Fibroblast of mammary gland (primary cell): ENCODE data around the gene SMYD1.

Experiments
- DNase-seq: peaks from one replicate; pipeline ENCODE4 v3.0.0-alpha.2; 2010; ENCODE audit warnings: low read depth
- H3K4me3 ChIP-seq: 2 replicates; pipeline ENCODE4 v1.5.1; 2011; ENCODE audit warnings: low read depth, mild to moderate bottlenecking, low read length, moderate library complexity; ENCODE audit not compliant: control insufficient read depth
- TF ChIP-seq, protein P1 (sequence below): conservative IDR thresholded peaks from 2 replicates; pipeline ENCODE4 v1.5.1; 2011; ENCODE audit warnings: low read depth, low read length, inconsistent platforms; ENCODE audit not compliant: control insufficient read depth, insufficient read depth

SMYD1 gene

DNA sequence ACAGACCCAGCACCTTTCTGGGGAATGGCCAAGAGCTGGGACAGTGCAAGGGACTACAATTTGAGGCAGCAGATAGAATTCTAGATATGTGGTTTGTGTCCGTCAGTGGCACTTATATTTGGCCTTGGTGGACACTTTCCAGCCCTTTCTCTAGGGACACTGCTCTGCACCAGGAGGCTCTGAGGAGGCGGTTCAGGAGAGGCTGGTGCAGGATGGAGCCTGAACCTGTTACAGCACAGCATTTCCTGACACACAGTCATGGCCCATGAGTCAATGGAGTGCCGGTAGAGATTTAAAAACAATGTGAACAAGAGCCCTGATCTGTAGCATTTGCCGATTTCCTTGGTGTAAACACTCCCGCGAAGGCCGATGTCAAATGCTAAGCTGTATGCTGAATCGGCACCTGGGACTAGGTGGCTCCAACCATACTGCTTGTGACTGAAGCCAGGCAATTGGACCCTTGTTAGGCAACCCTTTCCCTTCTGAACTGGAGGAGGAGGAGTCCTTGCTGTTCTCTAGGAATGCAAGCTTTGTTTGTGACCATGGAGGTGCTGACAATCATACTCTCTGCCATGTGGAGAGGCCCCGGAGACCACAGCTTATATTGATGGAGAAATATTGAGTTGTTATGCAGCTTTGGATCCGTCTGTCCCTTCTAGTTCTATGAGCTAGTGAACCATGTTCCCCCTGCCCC, 48.3 kb downstream of the SMYD1 start:
- no peak overlapping the region for H3K4me3 ChIP-seq
- TF ChIP-seq, protein P1, sequence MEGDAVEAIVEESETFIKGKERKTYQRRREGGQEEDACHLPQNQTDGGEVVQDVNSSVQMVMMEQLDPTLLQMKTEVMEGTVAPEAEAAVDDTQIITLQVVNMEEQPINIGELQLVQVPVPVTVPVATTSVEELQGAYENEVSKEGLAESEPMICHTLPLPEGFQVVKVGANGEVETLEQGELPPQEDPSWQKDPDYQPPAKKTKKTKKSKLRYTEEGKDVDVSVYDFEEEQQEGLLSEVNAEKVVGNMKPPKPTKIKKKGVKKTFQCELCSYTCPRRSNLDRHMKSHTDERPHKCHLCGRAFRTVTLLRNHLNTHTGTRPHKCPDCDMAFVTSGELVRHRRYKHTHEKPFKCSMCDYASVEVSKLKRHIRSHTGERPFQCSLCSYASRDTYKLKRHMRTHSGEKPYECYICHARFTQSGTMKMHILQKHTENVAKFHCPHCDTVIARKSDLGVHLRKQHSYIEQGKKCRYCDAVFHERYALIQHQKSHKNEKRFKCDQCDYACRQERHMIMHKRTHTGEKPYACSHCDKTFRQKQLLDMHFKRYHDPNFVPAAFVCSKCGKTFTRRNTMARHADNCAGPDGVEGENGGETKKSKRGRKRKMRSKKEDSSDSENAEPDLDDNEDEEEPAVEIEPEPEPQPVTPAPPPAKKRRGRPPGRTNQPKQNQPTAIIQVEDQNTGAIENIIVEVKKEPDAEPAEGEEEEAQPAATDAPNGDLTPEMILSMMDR, result no peak
- no peak for DNase-seq

DNA sequence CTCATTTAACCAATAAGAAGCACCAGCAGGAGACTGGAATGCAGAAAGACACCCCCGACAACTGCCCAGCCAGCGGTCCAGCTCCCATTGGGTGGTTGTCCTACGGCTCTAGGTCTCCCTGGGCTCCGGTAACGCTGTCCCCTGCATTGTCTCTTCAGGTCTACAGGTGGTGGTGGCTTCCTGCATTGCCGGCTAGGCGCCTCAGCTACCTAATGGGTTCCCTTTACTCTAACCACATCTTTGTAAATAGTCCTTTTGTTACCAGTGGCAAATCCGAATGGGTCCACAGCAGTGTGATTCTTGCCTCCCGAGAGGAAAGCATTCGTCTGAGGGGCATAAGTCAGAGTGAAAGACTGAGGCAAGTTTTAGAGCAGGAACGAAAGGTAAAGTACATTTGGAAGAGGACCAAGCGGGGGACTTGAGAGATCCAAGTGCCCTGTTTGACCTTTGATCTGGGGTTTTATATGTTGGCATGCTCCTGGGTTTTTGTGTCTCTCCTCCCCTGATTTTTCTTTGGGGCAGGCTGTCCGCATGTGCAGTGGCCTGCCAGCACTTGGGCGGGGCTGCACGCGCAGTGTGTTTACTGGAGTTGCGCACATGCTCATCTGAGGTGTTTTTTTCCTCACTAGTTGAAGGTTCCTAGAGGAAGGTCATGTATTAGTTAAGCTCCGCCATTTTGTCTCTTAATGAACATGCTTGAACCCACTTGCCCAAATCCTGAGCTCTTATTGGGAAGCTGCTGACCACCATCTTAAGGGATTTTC, 49.2 kb downstream of the SMYD1 start:
- no peak for DNase-seq
- H3K4me3 ChIP-seq, result no peak overlapping the region
- TF ChIP-seq, protein P1, result no peak

DNA sequence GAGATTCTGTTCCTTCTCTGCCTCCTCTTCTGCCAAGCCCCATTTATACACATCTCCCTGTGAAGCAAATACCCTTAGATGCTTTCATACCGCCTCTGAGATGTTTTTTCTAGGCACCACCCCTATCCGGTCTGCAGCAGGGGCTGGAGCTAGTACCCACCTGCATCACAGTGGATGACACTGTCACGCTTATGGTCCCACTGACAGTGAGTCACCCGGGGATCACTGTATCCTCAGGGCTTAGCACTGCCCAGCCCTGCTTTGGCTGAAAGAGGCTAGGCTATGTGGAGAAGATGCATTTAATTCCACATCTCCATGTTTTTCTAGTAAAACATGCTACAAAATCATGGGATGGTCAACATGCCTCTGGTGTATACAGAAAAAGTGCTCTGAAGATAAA, 50.3 kb downstream of the SMYD1 start:
- TF ChIP-seq, protein P1, result no peak
- H3K4me3 ChIP-seq, result no peak overlapping the region
- DNase-seq, result no peak

DNA sequence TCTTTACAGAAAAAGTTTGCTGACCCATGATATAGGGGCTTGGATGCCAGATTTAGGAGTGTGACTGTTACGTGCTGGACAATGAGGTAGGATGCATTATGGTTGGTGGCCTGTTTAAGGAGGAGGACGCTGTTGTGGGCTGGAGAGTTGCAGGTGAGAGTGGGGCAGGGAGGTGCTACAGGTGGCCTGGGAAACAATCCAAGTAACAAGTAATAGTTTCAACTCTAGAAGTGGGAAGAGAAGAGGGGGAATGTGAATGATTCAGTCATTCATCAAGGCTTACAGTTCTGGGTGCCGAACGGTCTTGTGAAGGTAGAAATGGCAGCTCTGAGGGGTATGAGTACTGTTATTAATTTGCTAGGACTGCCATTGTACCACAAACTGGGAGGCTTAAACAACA, 54.1 kb downstream of the SMYD1 start:
- no peak for DNase-seq
- no peak overlapping the region for H3K4me3 ChIP-seq
- TF ChIP-seq, protein P1, result no peak

DNA sequence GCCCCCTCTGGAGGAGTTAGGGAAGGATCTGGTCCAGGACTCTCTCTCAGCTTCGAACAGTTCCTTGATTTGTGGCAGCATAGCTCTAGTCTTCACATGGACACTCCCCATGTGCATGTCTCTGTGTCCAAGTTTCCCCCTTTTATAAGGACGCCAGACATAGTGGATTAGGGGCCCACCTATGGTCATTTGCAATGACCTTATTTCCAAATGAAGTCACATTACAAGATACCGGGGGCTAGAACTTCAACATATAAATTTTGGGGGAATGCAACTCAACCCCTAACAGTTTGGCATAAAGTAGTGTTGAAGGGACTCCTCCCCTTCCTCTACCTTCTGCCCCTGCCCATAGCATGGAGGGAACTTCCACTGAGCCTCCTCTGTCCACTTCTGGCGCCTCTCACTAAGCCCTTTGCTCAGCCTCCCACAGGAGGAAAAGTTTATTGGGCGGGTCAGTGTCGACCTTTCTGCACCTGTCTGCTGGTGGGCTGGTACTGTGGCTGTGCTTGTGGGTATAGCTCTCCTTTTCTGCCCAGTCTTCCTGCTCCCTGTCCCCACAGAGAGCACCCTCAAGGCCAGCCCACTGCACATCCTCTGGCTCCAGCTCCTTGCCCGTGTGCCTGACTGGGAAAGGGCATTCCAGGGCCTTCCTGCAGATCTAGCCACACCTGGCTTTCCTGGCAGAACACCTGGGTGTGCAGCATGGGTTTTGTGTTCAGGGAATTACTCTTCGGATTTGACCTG, 54.7 kb downstream of the SMYD1 start:
- TF ChIP-seq, protein P1, result no peak
- DNase-seq, result no peak
- no peak overlapping the region for H3K4me3 ChIP-seq

DNA sequence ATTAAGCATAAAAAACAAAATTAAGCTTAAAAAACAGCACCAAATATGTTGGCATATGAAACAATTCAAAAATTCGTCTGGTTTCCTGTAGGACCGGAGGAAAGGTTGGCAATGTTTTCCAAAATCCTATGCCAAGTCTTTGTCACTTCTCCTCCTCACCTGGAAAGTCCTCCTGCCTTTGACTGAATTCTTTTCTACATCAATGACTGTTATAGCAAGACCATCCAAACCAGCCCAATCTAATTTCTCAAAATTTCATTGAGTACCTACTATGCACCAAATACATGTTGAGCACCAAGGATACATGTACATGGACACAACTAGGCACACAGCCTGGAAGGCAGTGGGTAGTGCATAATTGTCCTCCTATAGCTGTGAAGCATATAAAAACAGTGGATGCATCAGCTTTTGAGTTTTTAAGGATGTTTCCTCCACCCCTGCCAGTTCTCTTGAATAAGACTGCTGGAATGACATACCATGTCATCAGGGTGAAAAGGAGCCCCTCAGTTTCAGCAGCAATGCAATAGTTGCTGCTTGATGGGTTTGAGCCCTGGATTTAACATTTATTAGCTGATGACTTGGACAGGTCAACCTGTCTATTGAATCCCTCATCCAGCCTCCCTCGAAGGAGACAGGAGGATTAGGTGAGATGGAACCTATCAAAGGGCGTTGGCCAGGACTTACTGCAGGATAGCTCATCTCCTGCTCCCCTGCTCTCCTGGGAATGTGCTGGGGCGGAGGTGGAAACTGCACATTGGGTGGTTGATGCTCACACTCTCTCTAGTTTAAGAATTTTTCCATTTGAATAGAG, 55.7 kb downstream of the SMYD1 start:
- DNase-seq, result no peak
- TF ChIP-seq, protein P1, result no peak

More for the DNA sequence above, 55.7 kb downstream of the SMYD1 start:
- no peak overlapping the region for H3K4me3 ChIP-seq
